Measurements from ENCODE around the gene PGLYRP4. TPM values are rescaled to one million over a fixed set of nuclear protein-coding genes. Genes with fewer than 3 reads are reported as not detected.

The PGLYRP4 gene
- total RNA-seq, 2 donors from 2014 or later: not detected

GRCh38 chr1:153390938-153391710 is 42.5 kb upstream of the PGLYRP4 start, which contains the start of gene S100A8:
Gene S100A8, minus strand, starts transcription at chr1:153391073. Its CDS starts 538 bp downstream, at chr1:153390535.
- DNase-seq: peak; percentile 36

GRCh38 chr1:153389973-153390879 is 41.6 kb upstream of the PGLYRP4 start:
- intact Hi-C loops (cut with DNase I): no loop called here
- Histone ChIP-seq H3K4me1 (no peaks in the 10 kb centered on the region), H3K9ac (ENCODE audit: low read depth in 2 of 2, low read length in 2 of 2) (no peak overlapping the region), H3K36me3 (no peaks in the 10 kb centered on the region), H3K4me3 (no peak overlapping the region), H3K27me3 (no peaks in the 10 kb centered on the region), H3K9me3 (no peaks in the 10 kb centered on the region), H3K27ac (no peak overlapping the region)
- TF ChIP-seq CTCF (IDR thresholded peaks at IDR 0.05): no peak
- peak; percentile 38 for DNase-seq

More at GRCh38 chr1:153390938-153391710, 42.5 kb upstream of the PGLYRP4 start, which contains the start of gene S100A8:
- Histone ChIP-seq H3K9ac (ENCODE audit: low read depth in 2 of 2, low read length in 2 of 2) (no peak within 1 kb of the TSS), H3K4me3 (no peak within 1 kb of the TSS), H3K27me3 (no peaks in the 10 kb centered on the region), H3K9me3 (no peaks in the 10 kb centered on the region), H3K4me1 (no peaks in the 10 kb centered on the region), H3K36me3 (no peaks in the 10 kb centered on the region), H3K27ac (no peak within 1 kb of the TSS)
- no peak for TF ChIP-seq CTCF (IDR thresholded peaks at IDR 0.05)
- intact Hi-C loops (cut with DNase I): no loop called here

GRCh38 chr1:153389401-153389800 is 40.8 kb upstream of the PGLYRP4 start:
- H3K4me3 ChIP-seq: no peak overlapping the region
- TF ChIP-seq CTCF (IDR thresholded peaks at IDR 0.05): no peak
- no peaks in the 10 kb centered on the region for H3K9me3 ChIP-seq
- intact Hi-C loops (cut with DNase I): no loop called here
- no peaks in the 10 kb centered on the region for H3K27me3 ChIP-seq
- H3K27ac ChIP-seq: no peak overlapping the region
- no peaks in the 10 kb centered on the region for H3K36me3 ChIP-seq
- no peak for DNase-seq
- no peak overlapping the region for H3K9ac ChIP-seq (ENCODE audit: low read depth in 2 of 2, low read length in 2 of 2)
- no peaks in the 10 kb centered on the region for H3K4me1 ChIP-seq

- no peak for DNase-seq
- H3K27ac ChIP-seq: no peak overlapping the region
- intact Hi-C loops (cut with DNase I): no loop called here
- H3K4me3 ChIP-seq: no peak overlapping the region
- H3K9me3 ChIP-seq: no peaks in the 10 kb centered on the region
- no peak for TF ChIP-seq CTCF (IDR thresholded peaks at IDR 0.05)
- H3K36me3 ChIP-seq: no peaks in the 10 kb centered on the region
- H3K27me3 ChIP-seq: no peaks in the 10 kb centered on the region
- H3K9ac ChIP-seq (ENCODE audit: low read depth in 2 of 2, low read length in 2 of 2): no peak overlapping the region
- H3K4me1 ChIP-seq: no peaks in the 10 kb centered on the region
Observed at GRCh38 chr1:153387785-153388184, 39.1 kb upstream of the PGLYRP4 start.

GRCh38 chr1:153387001-153387400 is 38.4 kb upstream of the PGLYRP4 start:
- Histone ChIP-seq H3K27ac (no peak overlapping the region), H3K4me3 (no peak overlapping the region), H3K4me1 (no peaks in the 10 kb centered on the region), H3K36me3 (no peaks in the 10 kb centered on the region), H3K27me3 (no peaks in the 10 kb centered on the region), H3K9me3 (no peaks in the 10 kb centered on the region), H3K9ac (ENCODE audit: low read depth in 2 of 2, low read length in 2 of 2) (no peak overlapping the region)
- no peak for DNase-seq
- intact Hi-C loops (cut with DNase I): no loop called here
- TF ChIP-seq CTCF (IDR thresholded peaks at IDR 0.05): no peak

All from colonic mucosa (tissue), 4 donors.